Islet precursor cell (in vitro differentiated cells): ENCODE results near the gene FCRLA.

ENCODE experiments used
- DNase-seq: peaks from one replicate; pipeline ENCODE4 v3.0.0-alpha.2; 2018

The FCRLA gene

DNA sequence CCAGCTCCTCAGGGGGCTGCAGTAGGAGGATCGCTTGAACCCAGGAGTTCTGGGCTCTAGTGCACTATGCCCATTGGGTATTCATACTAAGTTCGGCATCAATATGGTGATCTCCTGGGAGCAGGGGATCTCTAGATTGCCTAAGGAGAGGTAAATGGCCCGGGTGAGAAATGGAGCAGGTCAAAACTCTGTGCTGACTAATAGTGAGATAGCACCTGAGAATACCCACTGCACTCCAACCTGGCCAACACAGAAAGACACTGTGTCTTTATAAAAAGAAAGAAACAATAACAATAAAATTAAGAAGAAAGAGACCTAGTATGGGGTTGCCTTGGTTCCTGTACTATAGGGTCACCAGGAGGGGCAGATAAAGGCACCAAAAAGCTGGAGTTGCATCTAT, 28.8 kb downstream of the FCRLA start:
- DNase-seq = no peak

DNA sequence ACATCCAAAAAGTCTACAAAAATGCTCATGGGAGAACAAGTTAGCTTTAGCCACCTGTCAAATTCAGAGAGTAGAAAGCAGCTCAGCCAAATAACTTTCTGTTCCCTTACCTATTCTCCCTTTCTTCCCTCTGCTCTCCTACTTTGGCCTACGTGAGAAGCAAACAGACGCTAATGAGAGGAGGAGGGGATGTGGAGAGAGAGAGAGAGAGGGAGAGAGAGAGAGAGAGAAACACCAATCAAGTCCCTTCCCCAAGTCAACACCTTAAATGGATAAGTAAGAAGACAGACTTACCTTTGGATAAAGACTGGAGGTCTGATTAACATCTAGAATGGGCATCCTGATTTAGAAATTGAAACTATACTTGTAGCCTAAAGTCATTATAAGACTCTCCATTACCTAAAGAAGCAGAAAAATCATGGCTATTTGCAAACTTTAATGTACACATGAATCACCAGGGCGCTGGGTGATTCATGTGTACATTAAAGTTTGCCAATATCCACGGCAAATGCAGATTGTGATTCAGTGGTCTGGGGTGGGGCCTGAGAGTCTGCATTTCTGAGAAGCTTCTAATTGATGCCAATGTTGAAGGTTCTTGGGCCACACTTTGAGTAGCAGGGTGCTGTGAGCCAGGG, 29.4 kb downstream of the FCRLA start:
- no peak for DNase-seq

DNA sequence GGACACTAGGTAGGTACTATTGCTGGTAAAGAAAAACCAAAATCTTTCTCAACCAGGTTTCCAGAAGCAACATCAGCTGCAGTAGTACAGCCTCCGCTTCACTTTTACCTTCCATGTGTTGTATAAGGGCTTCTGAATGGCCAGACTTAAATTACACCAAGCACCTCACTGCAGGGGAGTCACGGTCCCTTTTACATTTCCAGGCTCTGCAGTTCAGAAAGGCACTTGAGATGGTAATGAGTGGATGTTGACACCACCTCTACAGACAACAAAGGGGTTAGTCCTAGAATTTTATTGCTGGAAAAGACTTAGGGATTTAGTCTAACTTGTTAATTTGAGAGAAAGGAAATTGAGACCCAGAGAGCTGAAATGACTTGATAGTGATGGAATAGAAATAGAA, 30.6 kb downstream of the FCRLA start:
- DNase-seq = no peak

DNA sequence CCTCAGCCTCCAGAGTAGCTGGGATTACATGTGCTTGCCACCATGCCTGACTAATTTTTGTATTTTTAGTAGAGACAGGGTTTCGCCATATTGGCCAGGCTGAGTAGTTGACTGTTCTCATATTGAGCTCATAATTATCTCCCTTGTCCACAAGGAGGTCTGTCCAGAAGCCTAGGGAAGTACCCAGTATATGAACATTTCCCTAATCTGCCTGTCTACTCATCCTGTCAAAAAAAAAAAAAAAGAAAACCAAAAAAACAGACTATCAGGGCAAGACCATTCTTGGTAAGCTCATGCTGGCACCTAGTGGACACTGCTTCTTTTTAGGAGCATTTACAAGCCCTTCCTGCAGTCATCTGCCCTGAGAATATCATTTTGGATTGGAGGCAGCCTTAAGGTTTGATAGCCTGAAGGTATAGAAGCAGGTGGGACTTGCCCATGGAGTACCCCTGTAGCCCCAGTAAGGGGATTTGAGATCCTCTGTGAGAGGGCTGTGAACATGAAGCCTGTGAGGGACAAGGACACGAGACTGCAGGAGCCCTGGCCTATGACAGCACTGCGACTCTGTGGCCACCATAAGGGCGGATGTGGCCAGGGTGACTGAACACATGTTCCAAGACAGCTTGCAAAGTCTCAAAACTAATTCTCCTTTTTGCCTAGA, 31.7 kb downstream of the FCRLA start:
- peak; percentile 70 for DNase-seq

DNA sequence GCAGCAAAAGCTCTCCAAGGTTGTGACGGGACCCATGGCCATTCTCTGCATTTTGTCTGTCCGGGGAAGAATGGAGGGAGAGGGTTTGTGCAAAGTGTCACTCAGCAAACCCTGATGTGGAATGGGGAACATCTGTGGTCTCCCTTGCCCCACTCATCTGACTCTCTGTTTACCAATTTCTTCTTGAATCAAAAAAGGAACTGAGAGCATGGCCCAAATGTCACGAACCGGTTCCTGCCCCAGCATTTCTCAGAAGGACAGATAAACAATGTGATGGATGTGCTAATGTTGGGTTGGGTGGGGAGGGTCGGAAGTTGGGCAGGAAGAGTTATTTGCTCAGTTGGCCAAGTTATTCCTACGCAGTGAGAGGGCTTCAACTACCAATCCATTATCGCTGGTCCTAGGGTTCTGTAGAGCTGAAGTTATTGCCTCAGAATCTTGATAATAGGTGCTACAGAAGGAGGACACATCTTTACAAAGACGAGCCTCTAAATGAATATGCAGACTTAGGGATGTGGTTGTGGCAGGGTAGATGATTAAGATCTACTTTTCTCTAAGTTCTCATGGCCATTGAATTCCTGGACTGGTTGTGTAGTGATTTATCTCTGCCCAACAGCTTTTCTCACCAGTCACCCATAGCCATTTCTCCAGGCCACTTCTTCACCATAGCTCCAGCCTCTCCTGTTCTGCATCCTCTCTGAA, 33.0 kb downstream of the FCRLA start:
- no peak for DNase-seq

DNA sequence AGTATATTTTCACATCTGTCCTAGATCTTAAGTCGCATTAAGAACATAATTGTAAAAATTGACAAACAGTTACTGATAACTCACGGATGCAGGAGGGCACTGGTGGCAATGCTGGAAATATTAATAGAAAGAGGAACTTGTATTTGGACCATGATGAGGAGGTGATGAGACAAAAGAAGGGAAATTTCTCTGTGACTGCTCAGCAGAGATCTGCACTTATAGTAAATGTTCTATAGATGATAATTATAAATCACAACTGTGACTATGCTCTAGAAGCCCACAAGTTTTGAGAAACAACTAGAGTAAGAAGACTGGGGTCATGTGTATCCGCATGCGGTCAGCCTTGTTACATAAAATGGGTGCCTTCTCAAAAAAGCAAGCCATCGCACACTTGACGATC, 33.9 kb downstream of the FCRLA start:
- DNase-seq = no peak

DNA sequence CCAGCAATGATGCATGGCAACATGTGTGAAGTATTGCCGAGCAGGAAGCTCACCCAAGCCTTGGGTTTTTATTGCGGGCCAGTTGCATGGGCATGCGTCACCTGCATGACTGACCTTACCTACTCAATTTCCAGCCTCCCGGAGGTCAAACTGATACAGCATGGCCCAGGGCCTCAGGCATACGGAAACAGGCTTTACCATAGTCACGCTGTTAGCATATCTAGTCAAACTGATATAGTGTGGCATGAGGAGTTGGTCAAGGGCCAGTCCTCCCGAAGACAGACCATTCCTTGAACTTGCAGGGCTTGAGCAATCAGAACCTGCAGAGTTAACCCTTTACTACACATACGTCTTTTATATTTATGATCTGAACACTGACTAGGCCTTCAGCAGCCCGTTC, 36.2 kb downstream of the FCRLA start:
- peak; percentile 64 for DNase-seq

DNA sequence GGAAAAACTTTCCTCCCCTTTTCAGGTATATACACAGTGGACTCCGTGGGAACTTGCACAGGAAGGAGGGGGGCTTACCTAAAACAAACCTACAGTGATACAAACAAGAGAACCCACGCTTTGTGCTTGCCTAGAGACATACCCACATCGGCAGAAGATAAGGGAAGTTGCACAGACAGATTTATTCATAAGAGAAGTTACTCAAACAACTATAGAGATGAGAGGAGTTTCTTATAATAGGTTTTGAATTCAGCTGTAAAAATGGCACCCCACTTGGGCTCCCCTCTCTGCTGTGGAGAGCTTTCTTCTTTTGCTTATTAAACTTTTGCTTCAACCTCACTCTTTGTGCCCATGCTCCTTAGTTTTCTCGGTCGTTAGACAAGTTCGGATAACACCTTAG, 40.8 kb downstream of the FCRLA start:
- no peak for DNase-seq

DNA sequence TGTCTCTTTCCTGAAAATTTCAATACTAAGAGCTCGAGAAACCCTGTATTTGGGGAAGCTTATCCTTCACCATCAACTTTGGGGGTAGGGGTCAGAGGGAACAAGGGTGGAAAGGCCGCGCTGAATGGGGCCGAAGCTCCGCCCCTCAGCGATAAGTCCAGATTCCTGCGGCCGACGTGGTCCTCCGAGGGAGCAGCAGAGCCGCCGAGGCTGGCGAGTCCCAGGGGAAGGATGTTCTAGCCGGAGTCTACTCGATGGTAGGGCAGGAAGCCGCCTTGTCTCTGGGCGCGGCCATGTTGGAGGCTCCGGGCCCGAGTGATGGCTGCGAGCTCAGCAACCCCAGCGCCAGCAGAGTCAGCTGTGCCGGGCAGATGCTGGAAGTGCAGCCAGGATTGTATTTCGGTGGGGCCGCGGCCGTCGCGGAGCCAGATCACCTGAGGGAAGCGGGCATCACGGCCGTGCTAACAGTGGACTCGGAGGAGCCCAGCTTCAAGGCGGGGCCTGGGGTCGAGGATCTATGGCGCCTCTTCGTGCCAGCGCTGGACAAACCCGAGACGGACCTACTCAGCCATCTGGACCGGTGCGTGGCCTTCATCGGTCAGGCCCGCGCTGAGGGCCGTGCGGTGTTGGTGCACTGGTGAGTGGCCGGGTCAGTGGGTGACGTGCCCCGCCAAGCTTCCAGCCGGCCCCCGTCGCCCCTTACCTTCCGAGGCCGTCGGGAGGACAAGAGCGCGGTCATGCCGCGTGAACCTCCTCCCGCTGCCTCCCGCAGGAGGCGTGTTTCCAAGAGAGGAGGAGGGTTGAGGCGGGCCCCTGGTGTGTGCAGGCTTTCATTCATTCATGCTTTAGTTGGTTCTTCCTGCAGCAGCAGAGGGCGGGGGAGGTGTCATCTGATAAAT, 42.7 kb downstream of the FCRLA start, which contains the start of gene DUSP12:
Gene DUSP12, plus strand, starts transcription at position 278 of the 899 bp plus-strand sequence. Its CDS starts 16 bp downstream, at position 294.
- peak; percentile 98 for DNase-seq

DNA sequence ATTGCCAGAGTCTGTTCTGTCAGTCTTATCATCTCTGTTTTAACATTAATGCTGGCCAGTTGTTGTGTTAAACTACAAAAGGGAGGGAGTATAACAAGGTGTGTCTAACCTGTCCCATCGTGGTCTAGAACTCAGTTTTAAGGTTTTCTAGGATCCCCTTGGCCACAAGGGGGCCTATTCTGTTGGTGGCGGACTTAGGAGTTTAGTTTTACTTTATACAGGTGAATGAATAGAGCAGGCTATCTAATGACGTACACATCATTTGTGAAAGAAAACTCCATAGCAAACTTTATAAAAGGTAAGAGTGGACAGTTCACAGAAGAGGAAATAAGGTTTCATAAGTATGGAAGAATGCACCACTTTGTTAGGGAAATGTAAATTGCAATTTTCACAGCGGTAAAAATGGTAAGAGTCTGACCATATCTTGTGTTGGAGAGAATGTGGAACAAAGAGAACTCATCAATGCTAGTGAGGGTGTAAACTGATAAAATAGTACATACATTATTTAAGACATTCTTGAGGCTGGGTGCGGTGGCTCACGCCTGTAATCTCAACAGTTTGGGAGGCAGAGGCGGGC, 56.6 kb downstream of the FCRLA start:
- DNase-seq = no peak
